ENCODE results near the gene NUP43.

DNA sequence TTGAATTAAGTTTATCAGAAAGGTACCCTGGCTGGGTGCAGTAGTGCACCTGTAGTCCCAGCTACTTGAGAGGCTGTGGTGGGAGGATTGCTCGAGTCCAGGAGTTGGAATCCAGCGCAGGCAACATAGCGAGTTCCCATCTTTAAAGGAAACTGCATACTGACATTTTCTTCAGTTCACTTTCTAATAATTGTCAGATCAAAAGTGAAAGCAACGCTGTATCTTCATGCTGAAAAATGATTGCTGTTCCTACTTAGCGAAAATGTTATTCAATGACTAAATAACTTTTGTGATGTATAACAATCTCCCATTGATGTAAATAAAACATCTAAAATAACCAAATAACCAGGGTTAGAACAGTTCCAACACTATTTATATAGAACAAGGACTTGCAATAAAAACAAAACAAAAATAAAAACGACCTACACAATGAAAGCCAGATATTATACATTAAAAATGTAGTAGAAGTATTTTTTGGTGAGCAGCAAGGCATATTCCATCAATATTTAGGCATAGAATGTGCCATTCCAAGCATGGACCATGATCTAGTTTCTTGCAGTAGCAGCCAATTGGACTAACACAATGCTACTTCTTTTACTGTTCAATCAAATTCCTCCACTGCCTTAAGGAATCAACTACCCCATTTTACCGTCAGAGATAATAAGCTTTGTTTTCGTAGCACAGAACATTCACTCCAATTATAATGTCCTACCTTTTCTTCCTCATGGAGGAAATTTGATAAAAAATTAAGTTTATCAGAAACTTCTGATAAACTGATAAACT is 30.0 kb downstream of the NUP43 start:
- TF ChIP-seq CTCF (IDR thresholded peaks at IDR 0.05; ENCODE audit: low read length) (no peak), EZH2 (optimal IDR thresholded peaks at IDR 0.05; ENCODE audit: low read depth, low read length) (no peak), EZH2phosphoT487 (IDR thresholded peaks at IDR 0.05; ENCODE audit: low read length) (no peak)
